WTC11 (cell line): Measurements from ENCODE around the gene TTC33. TPM values are rescaled to one million over a fixed set of nuclear protein-coding genes. Genes with fewer than 3 reads are reported as not detected.

Experiments used
- ATAC-seq: fragments of 200-7000 bp; cut with Tn5 transposase; 2 replicates; pipeline ENCODE4 v1.10.0; 2021; ENCODE audit warnings: mild to moderate bottlenecking, moderate library complexity
- CTCF ChIA-PET: fragments of 300-600 bp; sonication (Branson Sonifier 250); formaldehyde crosslinking; loops from one replicate; lab custom pipeline; 2021; ENCODE audit warnings: antibody characterized with exemption; lab: Charles Lee
- POLR2A ChIA-PET: fragments of 350-600 bp; sonication (Branson Sonifier 250); formaldehyde crosslinking; loops from one replicate; lab custom pipeline; 2021; ENCODE audit warnings: antibody characterized with exemption; lab: Charles Lee
- DNase-seq: peaks from one replicate; pipeline ENCODE4 v3.0.0; 2021; ENCODE audit warnings: low spot score
- H3K27ac Mint-ChIP-seq: 2 replicates; pipeline ENCODE4 v1.8.0; 2021; ENCODE audit warnings: mixed read lengths
- H3K27me3 Mint-ChIP-seq: 2 replicates; pipeline ENCODE4 v1.8.0; 2021; ENCODE audit warnings: low read depth, mild to moderate bottlenecking, moderate library complexity, mixed read lengths
- H3K36me3 Mint-ChIP-seq: 2 replicates; pipeline ENCODE4 v1.8.0; 2021; ENCODE audit warnings: mixed read lengths
- H3K4me1 Mint-ChIP-seq: 2 replicates; pipeline ENCODE4 v1.8.0; 2022; ENCODE audit warnings: mixed read lengths
- H3K4me3 Mint-ChIP-seq: 2 replicates; pipeline ENCODE4 v1.8.0; 2021; ENCODE audit warnings: mild to moderate bottlenecking, moderate library complexity, mixed read lengths
- H3K9me3 Mint-ChIP-seq: 2 replicates; pipeline ENCODE4 v1.8.0; 2021; ENCODE audit warnings: mixed read lengths
- ATF1 ChIP-seq: sonication (generic); formaldehyde crosslinking; IDR thresholded peaks from 2 replicates; pipeline ENCODE4 v1.8.1; 2023; ENCODE audit warnings: mild to moderate bottlenecking, moderate library complexity, missing genetic modification reagents
- CBFB ChIP-seq: sonication (generic); formaldehyde crosslinking; IDR thresholded peaks from 2 replicates; pipeline ENCODE4 v1.8.1; 2022; ENCODE audit warnings: mild to moderate bottlenecking, low read depth, missing genetic modification reagents
- CREB1 ChIP-seq: sonication (generic); formaldehyde crosslinking; IDR thresholded peaks from 2 replicates; pipeline ENCODE4 v1.8.0; 2023; ENCODE audit warnings: mild to moderate bottlenecking, missing genetic modification reagents
- E2F4 ChIP-seq: sonication (generic); formaldehyde crosslinking; IDR thresholded peaks from 2 replicates; pipeline ENCODE4 v1.8.1; 2022; ENCODE audit warnings: low read depth, mild to moderate bottlenecking, moderate library complexity, missing genetic modification reagents, borderline replicate concordance
- FOXJ3 ChIP-seq: sonication (generic); formaldehyde crosslinking; IDR thresholded peaks from 2 replicates; pipeline ENCODE4 v1.9.0; 2021; ENCODE audit warnings: missing genetic modification reagents, mild to moderate bottlenecking, borderline replicate concordance
- FOXK1 ChIP-seq: sonication (generic); formaldehyde crosslinking; IDR thresholded peaks from 2 replicates; pipeline ENCODE4 v1.8.0; 2022; ENCODE audit warnings: mild to moderate bottlenecking, moderate library complexity, missing genetic modification reagents
- GTF2I ChIP-seq: fragments of 250-450 bp; sonication (Bioruptor Pico); conservative IDR thresholded peaks from 2 replicates; pipeline ENCODE4 v1.4.0; 2021; ENCODE audit warnings: mild to moderate bottlenecking
- JUN ChIP-seq: sonication (generic); formaldehyde crosslinking; IDR thresholded peaks from 2 replicates; pipeline ENCODE4 v1.8.0; 2023; ENCODE audit warnings: mild to moderate bottlenecking, missing genetic modification reagents
- KAT7 ChIP-seq: sonication (generic); formaldehyde crosslinking; IDR thresholded peaks from 2 replicates; pipeline ENCODE4 v1.8.1; 2023; ENCODE audit warnings: missing genetic modification reagents, mild to moderate bottlenecking, borderline replicate concordance
- MAX ChIP-seq: sonication (generic); formaldehyde crosslinking; IDR thresholded peaks from 2 replicates; pipeline ENCODE4 v1.8.0; 2022; ENCODE audit warnings: mild to moderate bottlenecking, missing genetic modification reagents
- NR2C2 ChIP-seq: sonication (generic); formaldehyde crosslinking; IDR thresholded peaks from 2 replicates; pipeline ENCODE4 v1.8.0; 2022; ENCODE audit warnings: mild to moderate bottlenecking, missing genetic modification reagents
- SMAD4 ChIP-seq: sonication (generic); formaldehyde crosslinking; IDR thresholded peaks from 2 replicates; pipeline ENCODE4 v1.8.0; 2022; ENCODE audit warnings: mild to moderate bottlenecking, missing genetic modification reagents
- USF1 ChIP-seq: sonication (generic); formaldehyde crosslinking; IDR thresholded peaks from 2 replicates; pipeline ENCODE4 v1.8.0; 2022; ENCODE audit warnings: mild to moderate bottlenecking, missing genetic modification reagents
- ZNF232 ChIP-seq: sonication (generic); formaldehyde crosslinking; IDR thresholded peaks from 2 replicates; pipeline ENCODE4 v1.8.0; 2022; ENCODE audit warnings: mild to moderate bottlenecking, missing genetic modification reagents
- ZNF317 ChIP-seq: sonication (generic); formaldehyde crosslinking; IDR thresholded peaks from 2 replicates; pipeline ENCODE4 v1.8.1; 2023; ENCODE audit warnings: low read depth, mild to moderate bottlenecking, moderate library complexity, missing genetic modification reagents, borderline replicate concordance
- ZNF396 ChIP-seq: fragments of 250-450 bp; sonication (Bioruptor Pico); IDR thresholded peaks from 2 replicates; pipeline ENCODE4 v1.8.0; 2021; ENCODE audit warnings: mild to moderate bottlenecking, moderate library complexity, borderline replicate concordance
- ZNF423 ChIP-seq: fragments of 250-450 bp; sonication (Bioruptor Pico); IDR thresholded peaks from 2 replicates; pipeline ENCODE4 v2.1.2; 2022; ENCODE audit warnings: mild to moderate bottlenecking, moderate library complexity
- ZNF671 ChIP-seq: fragments of 250-450 bp; sonication (Bioruptor Pico); IDR thresholded peaks from 2 replicates; pipeline ENCODE4 v1.8.0; 2021; ENCODE audit warnings: mild to moderate bottlenecking
- total RNA-seq: library from RNA; stranded (reverse); gene quantifications from 3 replicates; pipeline ENCODE4 v1.2.3, GENCODE V29; 2021
- TF ChIP-seq, protein P1 (sequence below): fragments of 250-450 bp; sonication (Bioruptor Pico); IDR thresholded peaks from 2 replicates; pipeline ENCODE4 v1.9.0; 2021; ENCODE audit warnings: mild to moderate bottlenecking
- TF ChIP-seq, protein P2 (sequence below): sonication (generic); formaldehyde crosslinking; IDR thresholded peaks from 2 replicates; pipeline ENCODE4 v1.8.1; 2023; ENCODE audit warnings: mild to moderate bottlenecking, missing genetic modification reagents
- TF ChIP-seq, protein P3 (sequence below): sonication (generic); formaldehyde crosslinking; IDR thresholded peaks from 2 replicates; pipeline ENCODE4 v1.8.1; 2023; ENCODE audit warnings: mild to moderate bottlenecking, moderate library complexity, missing genetic modification reagents
- TF ChIP-seq, protein P4 (sequence below): sonication (generic); formaldehyde crosslinking; IDR thresholded peaks from 2 replicates; pipeline ENCODE4 v1.8.1; 2022; ENCODE audit warnings: mild to moderate bottlenecking, missing genetic modification reagents, moderate library complexity, borderline replicate concordance
- TF ChIP-seq, protein P5 (sequence below): sonication (generic); formaldehyde crosslinking; IDR thresholded peaks from 2 replicates; pipeline ENCODE4 v1.8.1; 2022; ENCODE audit warnings: low read depth, missing genetic modification reagents, borderline replicate concordance
- TF ChIP-seq, protein P6 (sequence below): sonication (generic); formaldehyde crosslinking; IDR thresholded peaks from 2 replicates; pipeline ENCODE4 v1.8.0; 2023; ENCODE audit warnings: missing genetic modification reagents

Gene TTC33
- total RNA-seq, 1 experiment from 2014 or later: 9.2 TPM

GRCh38 chr5:40754381-40755092, 1.2 kb downstream of the TTC33 start:
- TF ChIP-seq JUN (CRISPR knock-in tag): no peak
- no peak for TF ChIP-seq ZNF423 (CRISPR knock-in tag)
- TF ChIP-seq ATF1 (CRISPR knock-in tag): no peak
- no peak for TF ChIP-seq E2F4 (CRISPR knock-in tag)
- TF ChIP-seq, protein P1, sequence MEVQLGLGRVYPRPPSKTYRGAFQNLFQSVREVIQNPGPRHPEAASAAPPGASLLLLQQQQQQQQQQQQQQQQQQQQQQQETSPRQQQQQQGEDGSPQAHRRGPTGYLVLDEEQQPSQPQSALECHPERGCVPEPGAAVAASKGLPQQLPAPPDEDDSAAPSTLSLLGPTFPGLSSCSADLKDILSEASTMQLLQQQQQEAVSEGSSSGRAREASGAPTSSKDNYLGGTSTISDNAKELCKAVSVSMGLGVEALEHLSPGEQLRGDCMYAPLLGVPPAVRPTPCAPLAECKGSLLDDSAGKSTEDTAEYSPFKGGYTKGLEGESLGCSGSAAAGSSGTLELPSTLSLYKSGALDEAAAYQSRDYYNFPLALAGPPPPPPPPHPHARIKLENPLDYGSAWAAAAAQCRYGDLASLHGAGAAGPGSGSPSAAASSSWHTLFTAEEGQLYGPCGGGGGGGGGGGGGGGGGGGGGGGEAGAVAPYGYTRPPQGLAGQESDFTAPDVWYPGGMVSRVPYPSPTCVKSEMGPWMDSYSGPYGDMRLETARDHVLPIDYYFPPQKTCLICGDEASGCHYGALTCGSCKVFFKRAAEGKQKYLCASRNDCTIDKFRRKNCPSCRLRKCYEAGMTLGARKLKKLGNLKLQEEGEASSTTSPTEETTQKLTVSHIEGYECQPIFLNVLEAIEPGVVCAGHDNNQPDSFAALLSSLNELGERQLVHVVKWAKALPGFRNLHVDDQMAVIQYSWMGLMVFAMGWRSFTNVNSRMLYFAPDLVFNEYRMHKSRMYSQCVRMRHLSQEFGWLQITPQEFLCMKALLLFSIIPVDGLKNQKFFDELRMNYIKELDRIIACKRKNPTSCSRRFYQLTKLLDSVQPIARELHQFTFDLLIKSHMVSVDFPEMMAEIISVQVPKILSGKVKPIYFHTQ: no peak
- no peak for TF ChIP-seq ZNF671 (CRISPR knock-in tag)
- no peak for TF ChIP-seq CREB1 (CRISPR knock-in tag)
- TF ChIP-seq SMAD4: no peak
- TF ChIP-seq FOXK1 (CRISPR knock-in tag): no peak
- TF ChIP-seq, protein P2, sequence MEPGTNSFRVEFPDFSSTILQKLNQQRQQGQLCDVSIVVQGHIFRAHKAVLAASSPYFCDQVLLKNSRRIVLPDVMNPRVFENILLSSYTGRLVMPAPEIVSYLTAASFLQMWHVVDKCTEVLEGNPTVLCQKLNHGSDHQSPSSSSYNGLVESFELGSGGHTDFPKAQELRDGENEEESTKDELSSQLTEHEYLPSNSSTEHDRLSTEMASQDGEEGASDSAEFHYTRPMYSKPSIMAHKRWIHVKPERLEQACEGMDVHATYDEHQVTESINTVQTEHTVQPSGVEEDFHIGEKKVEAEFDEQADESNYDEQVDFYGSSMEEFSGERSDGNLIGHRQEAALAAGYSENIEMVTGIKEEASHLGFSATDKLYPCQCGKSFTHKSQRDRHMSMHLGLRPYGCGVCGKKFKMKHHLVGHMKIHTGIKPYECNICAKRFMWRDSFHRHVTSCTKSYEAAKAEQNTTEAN (CRISPR knock-in tag): no peak
- ChIA-PET POLR2A (no interaction called here), CTCF (interaction anchor here (0.9 kb wide), 1 partner anchor 44 kb away, joined by 3 read pairs; the partner anchor contains the start of gene PRKAA1)
- Mint-ChIP-seq H3K4me3 (no peak overlapping the region), H3K4me1 (no peaks in the 10 kb centered on the region), H3K27me3 (no peaks in the 10 kb centered on the region), H3K9me3 (peaks cover 10% of the 10 kb centered on the region), H3K27ac (no peak overlapping the region), H3K36me3 (no peaks in the 10 kb centered on the region; the same call in 1 of the 2 replicates)
- ATAC-seq (no peak), DNase-seq (no peak)

DNA sequence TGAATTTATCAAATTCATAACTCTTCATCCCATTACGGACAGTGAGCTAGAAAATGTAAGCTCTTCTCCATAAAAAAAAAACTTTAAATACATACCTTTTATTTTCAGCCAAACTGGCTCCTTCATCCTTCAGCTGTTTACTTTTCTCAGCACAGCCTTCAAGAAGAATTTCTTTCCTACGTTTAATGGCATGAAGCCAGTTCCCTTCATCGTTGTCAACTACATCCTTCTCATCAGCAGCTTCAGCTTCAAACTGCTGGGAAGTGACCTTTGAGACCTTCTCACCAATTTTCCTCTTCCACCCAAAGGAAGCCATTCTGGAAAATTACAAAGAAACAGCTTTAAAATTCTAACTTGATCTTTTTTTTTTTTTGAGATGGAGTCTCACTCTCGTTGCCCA, 9.1 kb downstream of the TTC33 start:
- Mint-ChIP-seq H3K4me1 (no peaks in the 10 kb centered on the region), H3K4me3 (no peak overlapping the region), H3K27me3 (no peaks in the 10 kb centered on the region), H3K9me3 (peaks cover 10% of the 10 kb centered on the region), H3K27ac (no peak overlapping the region), H3K36me3 (no peaks in the 10 kb centered on the region)
- ChIA-PET CTCF (no interaction called here), POLR2A (interaction anchor here (0.6 kb wide), 1 partner anchor 33 kb away, joined by 4 read pairs; no protein-coding TSS in a partner anchor)
- TF ChIP-seq SMAD4 (no peak), ZNF232 (no peak), KAT7 (no peak), FOXJ3 (CRISPR knock-in tag) (no peak), MAX (CRISPR knock-in tag) (no peak), ZNF317 (CRISPR knock-in tag) (no peak), NR2C2 (no peak), GTF2I (CRISPR knock-in tag) (no peak), USF1 (CRISPR knock-in tag) (no peak), CBFB (no peak), ZNF396 (CRISPR knock-in tag) (no peak)
- TF ChIP-seq, protein P3, sequence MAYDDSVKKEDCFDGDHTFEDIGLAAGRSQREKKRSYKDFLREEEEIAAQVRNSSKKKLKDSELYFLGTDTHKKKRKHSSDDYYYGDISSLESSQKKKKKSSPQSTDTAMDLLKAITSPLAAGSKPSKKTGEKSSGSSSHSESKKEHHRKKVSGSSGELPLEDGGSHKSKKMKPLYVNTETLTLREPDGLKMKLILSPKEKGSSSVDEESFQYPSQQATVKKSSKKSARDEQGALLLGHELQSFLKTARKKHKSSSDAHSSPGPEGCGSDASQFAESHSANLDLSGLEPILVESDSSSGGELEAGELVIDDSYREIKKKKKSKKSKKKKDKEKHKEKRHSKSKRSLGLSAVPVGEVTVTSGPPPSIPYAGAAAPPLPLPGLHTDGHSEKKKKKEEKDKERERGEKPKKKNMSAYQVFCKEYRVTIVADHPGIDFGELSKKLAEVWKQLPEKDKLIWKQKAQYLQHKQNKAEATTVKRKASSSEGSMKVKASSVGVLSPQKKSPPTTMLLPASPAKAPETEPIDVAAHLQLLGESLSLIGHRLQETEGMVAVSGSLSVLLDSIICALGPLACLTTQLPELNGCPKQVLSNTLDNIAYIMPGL (CRISPR knock-in tag): no peak
- TF ChIP-seq, protein P4, sequence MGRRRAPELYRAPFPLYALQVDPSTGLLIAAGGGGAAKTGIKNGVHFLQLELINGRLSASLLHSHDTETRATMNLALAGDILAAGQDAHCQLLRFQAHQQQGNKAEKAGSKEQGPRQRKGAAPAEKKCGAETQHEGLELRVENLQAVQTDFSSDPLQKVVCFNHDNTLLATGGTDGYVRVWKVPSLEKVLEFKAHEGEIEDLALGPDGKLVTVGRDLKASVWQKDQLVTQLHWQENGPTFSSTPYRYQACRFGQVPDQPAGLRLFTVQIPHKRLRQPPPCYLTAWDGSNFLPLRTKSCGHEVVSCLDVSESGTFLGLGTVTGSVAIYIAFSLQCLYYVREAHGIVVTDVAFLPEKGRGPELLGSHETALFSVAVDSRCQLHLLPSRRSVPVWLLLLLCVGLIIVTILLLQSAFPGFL: no peak
- TF ChIP-seq, protein P5, sequence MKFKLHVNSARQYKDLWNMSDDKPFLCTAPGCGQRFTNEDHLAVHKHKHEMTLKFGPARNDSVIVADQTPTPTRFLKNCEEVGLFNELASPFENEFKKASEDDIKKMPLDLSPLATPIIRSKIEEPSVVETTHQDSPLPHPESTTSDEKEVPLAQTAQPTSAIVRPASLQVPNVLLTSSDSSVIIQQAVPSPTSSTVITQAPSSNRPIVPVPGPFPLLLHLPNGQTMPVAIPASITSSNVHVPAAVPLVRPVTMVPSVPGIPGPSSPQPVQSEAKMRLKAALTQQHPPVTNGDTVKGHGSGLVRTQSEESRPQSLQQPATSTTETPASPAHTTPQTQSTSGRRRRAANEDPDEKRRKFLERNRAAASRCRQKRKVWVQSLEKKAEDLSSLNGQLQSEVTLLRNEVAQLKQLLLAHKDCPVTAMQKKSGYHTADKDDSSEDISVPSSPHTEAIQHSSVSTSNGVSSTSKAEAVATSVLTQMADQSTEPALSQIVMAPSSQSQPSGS (CRISPR knock-in tag): no peak
- TF ChIP-seq, protein P6, sequence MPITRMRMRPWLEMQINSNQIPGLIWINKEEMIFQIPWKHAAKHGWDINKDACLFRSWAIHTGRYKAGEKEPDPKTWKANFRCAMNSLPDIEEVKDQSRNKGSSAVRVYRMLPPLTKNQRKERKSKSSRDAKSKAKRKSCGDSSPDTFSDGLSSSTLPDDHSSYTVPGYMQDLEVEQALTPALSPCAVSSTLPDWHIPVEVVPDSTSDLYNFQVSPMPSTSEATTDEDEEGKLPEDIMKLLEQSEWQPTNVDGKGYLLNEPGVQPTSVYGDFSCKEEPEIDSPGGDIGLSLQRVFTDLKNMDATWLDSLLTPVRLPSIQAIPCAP (CRISPR knock-in tag): no peak
- DNase-seq (no peak), ATAC-seq (no peak)
